ENCODE data around the gene HGF. TPM values are rescaled to one million over a fixed set of nuclear protein-coding genes. Genes with fewer than 3 reads are reported as not detected.

The HGF gene
- total and polyA plus RNA-seq, 7 donors: 0.46 to 27.2 (median 4.6) TPM

- Histone ChIP-seq H3K27ac (no peak overlapping the region), H3K27me3 (no peaks in the 10 kb centered on the region), H3K4me1 (peaks cover 0 to 19% (median 8%) of the 10 kb centered on the region in 4 donors), H3K9me3 (no peaks in the 10 kb centered on the region), H3K36me3 (no peaks in the 10 kb centered on the region), H3K4me3 (no peak overlapping the region)
- 43 to 63% methylated on average over 5 of the region's 5 CpGs for WGBS, 2 donors
- TF ChIP-seq POLR2A (IDR thresholded peaks at IDR 0.05) (no peak), CTCF (IDR thresholded peaks at IDR 0.05) (no peak), POLR2AphosphoS5 (IDR thresholded peaks at IDR 0.05) (no peak), EP300 (IDR thresholded peaks at IDR 0.05) (no peak)
- intact Hi-C loops (cut with DNase I): no loop called here
- DNase-seq: no peak
Measured at GRCh38 chr7:81776948-81777630, 7.2 kb upstream of the HGF start.

DNA sequence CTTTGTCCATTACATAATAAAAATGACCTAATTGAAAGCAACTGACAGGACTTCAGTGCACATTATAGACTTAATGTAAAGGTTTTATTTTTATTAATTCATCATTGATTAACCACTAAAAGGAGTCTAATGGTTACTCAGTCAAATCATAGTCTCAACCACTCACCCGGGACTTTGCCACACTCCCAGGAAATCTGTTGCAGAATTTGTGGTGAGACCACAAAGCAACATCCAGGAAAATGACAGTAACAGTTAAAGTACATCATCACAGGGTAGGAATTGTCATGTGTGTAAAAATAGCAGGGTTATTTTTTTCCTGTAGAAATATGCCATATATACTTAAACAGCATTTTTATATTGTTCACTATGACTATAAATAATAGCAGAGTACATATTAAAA, 6.3 kb upstream of the HGF start:
- Histone ChIP-seq H3K27ac (no peak overlapping the region), H3K4me1 (peaks cover 0 to 15% (median 8%) of the 10 kb centered on the region in 4 donors), H3K27me3 (no peaks in the 10 kb centered on the region), H3K9me3 (no peaks in the 10 kb centered on the region), H3K36me3 (no peaks in the 10 kb centered on the region), H3K4me3 (no peak overlapping the region)
- WGBS, 2 donors: 47 to 77% methylated on average over 1 of the region's 1 CpG
- intact Hi-C loops (cut with DNase I): no loop called here
- DNase-seq: no peak
- no peak for TF ChIP-seq EP300 (IDR thresholded peaks at IDR 0.05)

DNA sequence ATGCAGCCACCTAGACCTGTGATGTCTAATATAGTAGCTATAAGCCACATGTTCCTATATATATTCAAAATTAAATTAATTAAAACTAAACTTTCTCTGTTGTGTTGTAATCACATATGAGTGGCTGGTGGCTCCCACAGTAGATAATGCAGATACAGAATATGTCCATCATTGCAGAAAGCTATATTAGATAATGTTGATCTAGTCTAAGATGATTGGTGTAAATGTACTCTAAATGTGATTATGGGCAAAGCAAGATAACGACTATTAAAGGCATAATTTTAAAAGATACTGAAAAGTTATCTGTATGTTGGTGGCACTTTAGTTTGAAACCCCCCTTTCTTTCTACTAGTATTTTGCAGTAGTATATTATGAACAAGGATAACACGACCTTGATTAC, 5.7 kb upstream of the HGF start:
- DNase-seq: no peak
- TF ChIP-seq CTCF (IDR thresholded peaks at IDR 0.05): no peak
- no peak for TF ChIP-seq EP300 (IDR thresholded peaks at IDR 0.05)
- no peak for TF ChIP-seq POLR2A (IDR thresholded peaks at IDR 0.05)
- TF ChIP-seq POLR2AphosphoS5 (IDR thresholded peaks at IDR 0.05): no peak
- intact Hi-C loops (cut with DNase I): no loop called here
- H3K4me1 ChIP-seq: peaks cover 0 to 15% (median 8%) of the 10 kb centered on the region in 4 donors
- no peak overlapping the region for H3K4me3 ChIP-seq
- no peaks in the 10 kb centered on the region for H3K27me3 ChIP-seq
- no peaks in the 10 kb centered on the region for H3K9me3 ChIP-seq
- H3K36me3 ChIP-seq: no peaks in the 10 kb centered on the region
- WGBS, 2 donors: 63 to 77% methylated on average over 2 of the region's 2 CpGs
- H3K27ac ChIP-seq: no peak overlapping the region

DNA sequence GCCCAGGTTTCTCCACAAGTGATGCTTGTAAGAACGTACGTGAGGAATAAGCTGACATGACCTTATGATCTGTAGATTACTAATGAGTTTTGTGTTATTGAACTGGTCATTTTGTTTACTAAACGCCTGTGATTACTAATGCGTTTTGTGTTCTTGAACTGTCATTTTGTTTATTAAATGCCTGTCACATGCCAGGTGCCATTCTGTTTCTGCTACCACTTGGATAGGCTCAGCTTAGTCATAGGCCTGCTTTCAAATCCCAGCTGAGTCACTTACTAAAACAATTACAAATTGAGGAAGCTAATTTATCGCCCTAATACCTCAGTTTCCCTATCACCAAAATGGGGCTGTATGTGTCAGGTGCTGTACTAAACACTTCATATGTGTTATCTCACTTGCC, 4.7 kb upstream of the HGF start:
- 76 to 84% methylated on average over 5 of the region's 5 CpGs for WGBS, 2 donors
- Histone ChIP-seq H3K4me1 (peaks cover 0 to 22% (median 10%) of the 10 kb centered on the region in 4 donors), H3K36me3 (no peaks in the 10 kb centered on the region), H3K27me3 (no peaks in the 10 kb centered on the region), H3K9me3 (no peaks in the 10 kb centered on the region), H3K4me3 (no peak overlapping the region), H3K27ac (no peak overlapping the region)
- intact Hi-C loops (cut with DNase I): no loop called here
- DNase-seq: no peak
- TF ChIP-seq EP300 (IDR thresholded peaks at IDR 0.05) (no peak), POLR2A (IDR thresholded peaks at IDR 0.05) (no peak), POLR2AphosphoS5 (IDR thresholded peaks at IDR 0.05) (no peak), CTCF (IDR thresholded peaks at IDR 0.05) (no peak)

DNA sequence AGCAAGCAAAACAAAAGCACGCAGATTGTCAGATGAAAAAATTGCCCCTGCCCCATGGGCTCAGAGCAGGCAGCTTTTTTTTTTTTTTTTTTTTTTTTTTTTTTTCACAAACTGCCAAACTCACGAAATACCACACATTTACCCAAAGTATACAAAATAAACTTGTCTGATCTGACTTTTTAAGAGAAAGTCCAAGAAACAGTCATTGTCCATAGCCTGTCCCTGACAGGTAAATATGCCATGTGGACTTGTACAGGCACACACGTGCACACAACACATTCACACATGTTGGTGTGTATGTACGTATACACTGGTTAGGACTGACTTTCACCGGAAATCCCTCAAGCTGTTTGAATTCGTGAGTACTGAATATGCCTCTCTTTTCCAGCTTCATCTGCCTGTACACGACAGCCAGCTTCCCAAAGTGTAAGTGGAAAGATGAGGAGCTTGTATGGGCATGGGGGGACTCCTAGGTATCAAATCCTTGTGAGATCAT, 929 bp upstream of the HGF start:
- WGBS, 2 donors: 59 to 70% methylated on average over 7 of the region's 7 CpGs
- peak overlapping the region in 1 of 4 donors; percentile 50 for H3K4me3 ChIP-seq

More for the DNA sequence above, 929 bp upstream of the HGF start:
- no peaks in the 10 kb centered on the region for H3K36me3 ChIP-seq
- H3K27me3 ChIP-seq: no peaks in the 10 kb centered on the region
- no peaks in the 10 kb centered on the region for H3K9me3 ChIP-seq
- H3K27ac ChIP-seq: peak overlapping the region in 3 of 4 donors; percentile 60 to 79 (median 74)
- TF ChIP-seq EP300 (IDR thresholded peaks at IDR 0.05): no peak
- no peak for TF ChIP-seq CTCF (IDR thresholded peaks at IDR 0.05)
- TF ChIP-seq POLR2A (IDR thresholded peaks at IDR 0.05): no peak
- TF ChIP-seq POLR2AphosphoS5 (IDR thresholded peaks at IDR 0.05): no peak
- intact Hi-C loops (cut with DNase I): no loop called here
- peaks cover 0 to 24% (median 7%) of the 10 kb centered on the region in 4 donors for H3K4me1 ChIP-seq
- no peak for DNase-seq

Data from sigmoid colon (tissue), 7 donors.